ENCODE results near the gene ACAA1. TPM values are rescaled to one million over a fixed set of nuclear protein-coding genes. Genes with fewer than 3 reads are reported as not detected.
A peak's percentile ranks its signal among the peaks of the same experiment; 100 is the strongest.

ACAA1 gene
- total and polyA plus RNA-seq, 9 of the 15 experiments (the other 6 are each of a cell fraction or from before 2014, with no cell fraction given): 4.0 to 88.9 (median 57.2) TPM

DNA sequence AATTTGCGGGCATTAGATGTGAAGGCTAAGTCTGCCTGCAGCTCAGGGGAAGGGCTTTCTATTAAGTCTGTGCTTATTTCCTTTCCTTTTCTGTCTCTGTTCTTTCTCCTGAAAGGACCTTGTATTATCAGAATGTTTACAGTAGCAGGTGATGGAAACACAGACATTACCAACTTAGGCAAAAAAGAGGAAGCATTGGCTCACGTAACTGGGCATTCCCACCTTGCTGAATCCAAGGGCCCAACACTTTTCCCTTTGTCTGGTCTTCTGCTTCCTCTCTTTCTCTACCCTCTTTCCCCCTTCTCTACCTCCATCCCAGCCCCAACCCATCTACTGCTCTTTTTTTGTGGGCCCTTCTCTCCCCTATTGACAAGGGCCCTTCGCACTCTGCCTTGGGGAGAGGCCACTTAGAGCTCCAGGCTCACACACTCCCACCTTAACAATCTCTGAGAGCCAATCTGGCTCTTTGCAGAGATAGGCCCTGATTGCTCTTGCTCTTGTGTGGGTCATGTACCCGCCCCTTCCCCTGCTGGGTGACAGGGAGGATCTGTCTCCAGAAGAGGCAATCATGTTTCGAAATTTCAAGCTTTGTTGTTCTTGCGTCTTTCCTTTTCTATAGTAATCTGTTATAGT is 35.0 kb downstream of the ACAA1 start:
- DNase-seq (ENCODE audit: extremely low read depth in 1 of 4, low spot score in 3 of 4) (no peak), ATAC-seq (no peak; the same call in 2 of the 3 replicates), FAIRE-seq (no peak)
- peaks cover 38 to 42% of the 10 kb centered on the region in 2 experiments for H3K27me3 ChIP-seq (ENCODE audit: control insufficient read depth in 2 of 2, insufficient read depth in 2 of 2, low read length in 2 of 2)
- ChIA-PET CTCF (ENCODE audit: low intra/inter-chr PET ratio) (no interaction called here), POLR2A (interaction anchor here (0.5 kb wide), 1 partner anchor 18 kb away, joined by 3 read pairs; no protein-coding TSS in a partner anchor)
- no peak overlapping the region for H3K4me2 ChIP-seq (ENCODE audit: insufficient read depth, low read length)
- no peaks in the 10 kb centered on the region for H3K9me1 ChIP-seq (ENCODE audit: control insufficient read depth, insufficient read depth, low read length)
- no peaks in the 10 kb centered on the region for H3K36me3 ChIP-seq (ENCODE audit: control insufficient read depth, insufficient read depth, low read length)
- 2% methylated on average over 6 of the region's 6 CpGs for WGBS (ENCODE audit: insufficient coverage, low coverage, missing lambda C conversion rate)
- H3K4me3 ChIP-seq: no peak overlapping the region
- intact Hi-C loops (cut with micrococcal nuclease) (no loop called here), in situ Hi-C loops (cut with MboI) (no loop called here)
- H4K20me1 ChIP-seq (replicated peaks; ENCODE audit: control insufficient read depth, insufficient read depth, low read length): no peaks in the 10 kb centered on the region
- no peak overlapping the region for H2AFZ ChIP-seq (ENCODE audit: low read depth, low read length)
- H3K27ac ChIP-seq (ENCODE audit: extremely low read depth, low read depth, low read length): no peak overlapping the region
- TF ChIP-seq PHB2 (IDR thresholded peaks at IDR 0.05; ENCODE audit: low read depth) (no peak), RCOR1 (IDR thresholded peaks at IDR 0.05; ENCODE audit: borderline replicate concordance in 1 of 2, low read depth in 2 of 2, low read length in 2 of 2) (peak in 1 of 2 experiments; percentile 56; a peak in 1 of 4 replicates), RNF2 (IDR thresholded peaks at IDR 0.05) (no peak), RBM14 (IDR thresholded peaks at IDR 0.05; ENCODE audit: borderline replicate concordance, insufficient read depth, low read depth, low read length) (no peak), BACH1 (tag; IDR thresholded peaks at IDR 0.05) (no peak), KDM1A (IDR thresholded peaks at IDR 0.05) (peak; percentile 40 to 55; a peak in 1 of 4 replicates), RFX1 (IDR thresholded peaks at IDR 0.05) (no peak), ZZZ3 (IDR thresholded peaks at IDR 0.05) (no peak)
- TF ChIP-seq, protein P1, sequence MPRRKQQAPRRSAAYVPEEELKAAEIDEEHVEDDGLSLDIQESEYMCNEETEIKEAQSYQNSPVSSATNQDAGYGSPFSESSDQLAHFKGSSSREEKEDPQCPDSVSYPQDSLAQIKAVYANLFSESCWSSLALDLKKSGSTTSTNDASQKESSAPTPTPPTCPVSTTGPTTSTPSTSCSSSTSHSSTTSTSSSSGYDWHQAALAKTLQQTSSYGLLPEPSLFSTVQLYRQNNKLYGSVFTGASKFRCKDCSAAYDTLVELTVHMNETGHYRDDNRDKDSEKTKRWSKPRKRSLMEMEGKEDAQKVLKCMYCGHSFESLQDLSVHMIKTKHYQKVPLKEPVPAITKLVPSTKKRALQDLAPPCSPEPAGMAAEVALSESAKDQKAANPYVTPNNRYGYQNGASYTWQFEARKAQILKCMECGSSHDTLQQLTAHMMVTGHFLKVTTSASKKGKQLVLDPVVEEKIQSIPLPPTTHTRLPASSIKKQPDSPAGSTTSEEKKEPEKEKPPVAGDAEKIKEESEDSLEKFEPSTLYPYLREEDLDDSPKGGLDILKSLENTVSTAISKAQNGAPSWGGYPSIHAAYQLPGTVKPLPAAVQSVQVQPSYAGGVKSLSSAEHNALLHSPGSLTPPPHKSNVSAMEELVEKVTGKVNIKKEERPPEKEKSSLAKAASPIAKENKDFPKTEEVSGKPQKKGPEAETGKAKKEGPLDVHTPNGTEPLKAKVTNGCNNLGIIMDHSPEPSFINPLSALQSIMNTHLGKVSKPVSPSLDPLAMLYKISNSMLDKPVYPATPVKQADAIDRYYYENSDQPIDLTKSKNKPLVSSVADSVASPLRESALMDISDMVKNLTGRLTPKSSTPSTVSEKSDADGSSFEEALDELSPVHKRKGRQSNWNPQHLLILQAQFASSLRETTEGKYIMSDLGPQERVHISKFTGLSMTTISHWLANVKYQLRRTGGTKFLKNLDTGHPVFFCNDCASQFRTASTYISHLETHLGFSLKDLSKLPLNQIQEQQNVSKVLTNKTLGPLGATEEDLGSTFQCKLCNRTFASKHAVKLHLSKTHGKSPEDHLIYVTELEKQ (CRISPR knock-in tag; IDR thresholded peaks at IDR 0.05): no peak
- TF ChIP-seq, protein P2, sequence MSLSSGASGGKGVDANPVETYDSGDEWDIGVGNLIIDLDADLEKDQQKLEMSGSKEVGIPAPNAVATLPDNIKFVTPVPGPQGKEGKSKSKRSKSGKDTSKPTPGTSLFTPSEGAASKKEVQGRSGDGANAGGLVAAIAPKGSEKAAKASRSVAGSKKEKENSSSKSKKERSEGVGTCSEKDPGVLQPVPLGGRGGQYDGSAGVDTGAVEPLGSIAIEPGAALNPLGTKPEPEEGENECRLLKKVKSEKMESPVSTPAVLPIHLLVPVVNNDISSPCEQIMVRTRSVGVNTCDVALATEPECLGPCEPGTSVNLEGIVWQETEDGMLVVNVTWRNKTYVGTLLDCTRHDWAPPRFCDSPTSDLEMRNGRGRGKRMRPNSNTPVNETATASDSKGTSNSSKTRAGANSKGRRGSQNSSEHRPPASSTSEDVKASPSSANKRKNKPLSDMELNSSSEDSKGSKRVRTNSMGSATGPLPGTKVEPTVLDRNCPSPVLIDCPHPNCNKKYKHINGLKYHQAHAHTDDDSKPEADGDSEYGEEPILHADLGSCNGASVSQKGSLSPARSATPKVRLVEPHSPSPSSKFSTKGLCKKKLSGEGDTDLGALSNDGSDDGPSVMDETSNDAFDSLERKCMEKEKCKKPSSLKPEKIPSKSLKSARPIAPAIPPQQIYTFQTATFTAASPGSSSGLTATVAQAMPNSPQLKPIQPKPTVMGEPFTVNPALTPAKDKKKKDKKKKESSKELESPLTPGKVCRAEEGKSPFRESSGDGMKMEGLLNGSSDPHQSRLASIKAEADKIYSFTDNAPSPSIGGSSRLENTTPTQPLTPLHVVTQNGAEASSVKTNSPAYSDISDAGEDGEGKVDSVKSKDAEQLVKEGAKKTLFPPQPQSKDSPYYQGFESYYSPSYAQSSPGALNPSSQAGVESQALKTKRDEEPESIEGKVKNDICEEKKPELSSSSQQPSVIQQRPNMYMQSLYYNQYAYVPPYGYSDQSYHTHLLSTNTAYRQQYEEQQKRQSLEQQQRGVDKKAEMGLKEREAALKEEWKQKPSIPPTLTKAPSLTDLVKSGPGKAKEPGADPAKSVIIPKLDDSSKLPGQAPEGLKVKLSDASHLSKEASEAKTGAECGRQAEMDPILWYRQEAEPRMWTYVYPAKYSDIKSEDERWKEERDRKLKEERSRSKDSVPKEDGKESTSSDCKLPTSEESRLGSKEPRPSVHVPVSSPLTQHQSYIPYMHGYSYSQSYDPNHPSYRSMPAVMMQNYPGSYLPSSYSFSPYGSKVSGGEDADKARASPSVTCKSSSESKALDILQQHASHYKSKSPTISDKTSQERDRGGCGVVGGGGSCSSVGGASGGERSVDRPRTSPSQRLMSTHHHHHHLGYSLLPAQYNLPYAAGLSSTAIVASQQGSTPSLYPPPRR (CRISPR knock-in tag; IDR thresholded peaks at IDR 0.05; ENCODE audit: borderline replicate concordance): no peak
- H3K4me1 ChIP-seq (replicated peaks in 1 of 2; ENCODE audit: control insufficient read depth in 2 of 2, insufficient read depth in 2 of 2, low read length in 2 of 2): no peaks in the 10 kb centered on the region
- H3K9ac ChIP-seq (ENCODE audit: insufficient read depth in 1 of 2, low read depth in 2 of 2, low read length in 2 of 2): no peak overlapping the region
- no peaks in the 10 kb centered on the region for H3K79me2 ChIP-seq (ENCODE audit: control insufficient read depth, insufficient read depth, low read length)
- BruUV-seq (replicated peaks): no TSS peak
- H3K9me3 ChIP-seq (replicated peaks; ENCODE audit: control insufficient read depth, insufficient read depth, low read depth, low read length): no peaks in the 10 kb centered on the region

Measured in K562 (cell line).